A549 (cell line): Measurements from ENCODE around the gene DNAJA1. TPM values are rescaled to one million over a fixed set of nuclear protein-coding genes. Genes with fewer than 3 reads are reported as not detected.
"Not testable (repeated sequence)": the region's sequence is repeated elsewhere in the genome, so short reads cannot be mapped to it uniquely, and the experiment has no call there.

Experiments used
- ATAC-seq, 2 experiments: fragments of 200-7000 bp in 1 of 2; fragments of >200 bp in 1 of 2; cut with Nextera tagmentation in 1 of 2; cut with Tn5 transposase in 1 of 2; 3 replicates each; pipeline versions ENCODE4 v1.8.0 to v1.9.1; 2018 to 2020; ENCODE audit warnings: mild to moderate bottlenecking in 1 of 2, moderate library complexity in 1 of 2
- CTCF ChIA-PET: fragments of 300-600 bp; sonication (Branson Sonifier 250); formaldehyde crosslinking; extraction: SDS; loops from one replicate; lab custom pipeline; 2021; ENCODE audit warnings: antibody characterized with exemption, inconsistent platforms; lab: Yijun Ruan, JAX
- POLR2A ChIA-PET: fragments of 350-600 bp; formaldehyde crosslinking; extraction: SDS; loops from one replicate; lab custom pipeline; 2021; ENCODE audit warnings: antibody characterized with exemption, inconsistent platforms; lab: Yijun Ruan, JAX
- DNase-seq, 2 experiments: peaks; one replicate each; pipeline versions ENCODE4 v3.0.0 to v3.0.0-alpha.2; 2011 to 2016; ENCODE audit warnings: low read depth in 1 of 2, low spot score in 1 of 2
- FAIRE-seq: peaks from 2 replicates; lab custom pipeline; 2011; peaks lifted over from hg19 to GRCh38; lab: Jason Lieb, UNC
- H3K27ac ChIP-seq, 2 experiments: fragments of >200 bp; sonication (Bioruptor Twin); formaldehyde crosslinking; 3 replicates each; pipeline ENCODE4 v1.5.1; 2016 to 2017
- H3K4me1 ChIP-seq: fragments of >200 bp; sonication (Bioruptor Twin); formaldehyde crosslinking; 3 replicates; pipeline ENCODE4 v1.6.1; 2016
- H3K4me2 ChIP-seq: fragments of >200 bp; sonication (Bioruptor Twin); formaldehyde crosslinking; 3 replicates; pipeline ENCODE4 v1.6.1; 2016
- H3K4me3 ChIP-seq: fragments of >200 bp; sonication (Bioruptor Twin); formaldehyde crosslinking; 3 replicates; pipeline ENCODE4 v1.5.1; 2016
- H3K9me3 ChIP-seq: fragments of >200 bp; sonication (Bioruptor Twin); formaldehyde crosslinking; 3 replicates; pipeline ENCODE4 v1.6.1; 2016
- HOXB13 ChIP-seq: fragments of 250-450 bp; sonication (Bioruptor Pico); IDR thresholded peaks from 2 replicates; pipeline ENCODE4 v1.5.0; 2020; ENCODE audit warnings: low read depth, mild to moderate bottlenecking, moderate library complexity
- HOXB5 ChIP-seq: fragments of 250-450 bp; sonication (Bioruptor Pico); IDR thresholded peaks from 2 replicates; pipeline ENCODE4 v1.5.0; 2020; ENCODE audit warnings: mild to moderate bottlenecking, moderate library complexity
- MAFK ChIP-seq: fragments of 450-650 bp; IDR thresholded peaks from 2 replicates; pipeline ENCODE4 v1.6.1; 2014; ENCODE audit not compliant: partially characterized antibody
- NFE2L2 ChIP-seq: fragments of 150-350 bp; conservative IDR thresholded peaks from 2 replicates; pipeline ENCODE4 v1.6.1; 2014; ENCODE audit warnings: low read length
- RCOR1 ChIP-seq: fragments of 150-350 bp; IDR thresholded peaks from 2 replicates; pipeline ENCODE4 v1.6.1; 2014; ENCODE audit warnings: antibody characterized with exemption, low read length, low read depth
- RFX5 ChIP-seq: fragments of 450-650 bp; IDR thresholded peaks from 2 replicates; pipeline ENCODE4 v1.7.1; 2014; ENCODE audit warnings: antibody characterized with exemption, mild to moderate bottlenecking, moderate library complexity
- WGBS: methylation state at CpG from one replicate; pipeline ENCODE4 v1.1.6; 2017; ENCODE audit errors: missing lambda C conversion rate; 5-methylcytosine and 5-hydroxymethylcytosine counted together
- polyA plus RNA-seq, 4 experiments: library from polyadenylated mRNA; depleted of rRNA in 3 of 4; stranded (reverse); fragments of >200 nt; fragmentation: RNase III in 1 of 4; extraction: RNeasy Plus Mini Kit Qiagen cat#74134 plus additional on column Dnase treatment in 1 of 4; gene quantifications; 2 replicates in 3 of 4; 3 replicates in 1 of 4; pipeline ENCODE4 v1.2.3, GENCODE V29; 2011 to 2017

DNAJA1 gene
- polyA plus RNA-seq, 2 of the 4 experiments (the other 2 are of a cell fraction), result 258 to 410 TPM

- ATAC-seq, result no peak
- DNase-seq, result no peak
- TF ChIP-seq HOXB13 (CRISPR knock-in tag) (no peak), MAFK (no peak), RFX5 (no peak), NFE2L2 (no peak), RCOR1 (no peak), HOXB5 (CRISPR knock-in tag) (no peak)
- Histone ChIP-seq H3K4me1 (peaks cover 20% of the 10 kb centered on the region; the same call in 2 of the 3 replicates), H3K4me2 (no peak overlapping the region), H3K4me3 (no peak overlapping the region), H3K9me3 (no peaks in the 10 kb centered on the region), H3K27ac (peak overlapping the region; percentile 15 to 80; a peak in 4 of 6 replicates)
- FAIRE-seq, result no peak
- 68% methylated on average over 8 of the region's 8 CpGs for WGBS
- CTCF ChIA-PET, result interaction anchor here (0.6 to 4.1 kb wide), 9 partner anchors 35 to 146 kb away, joined by 3 to 44 read pairs (median 3); partner anchors contain the start of gene B4GALT1
- POLR2A ChIA-PET, result no interaction called here
These were observed 57.7 kb downstream of the DNAJA1 start for GRCh38 chr9:33082538-33083326.

- H3K9me3 ChIP-seq, H3K4me2 ChIP-seq, ATAC-seq, H3K27ac ChIP-seq, DNase-seq, FAIRE-seq, POLR2A ChIA-PET, H3K4me3 ChIP-seq: not testable (repeated sequence)
- 64% methylated on average over 9 of the region's 9 CpGs for WGBS
- H3K4me1 ChIP-seq, result peaks cover 18% of the 10 kb centered on the region; the same call in 2 of the 3 replicates
- CTCF ChIA-PET, result interaction anchor here (1.1 to 4.1 kb wide), 3 partner anchors 138 to 141 kb away, joined by 3 to 44 read pairs (median 4); no protein-coding TSS in a partner anchor
These were observed 60.6 kb downstream of the DNAJA1 start for GRCh38 chr9:33085672-33086071.

Other genes starting within 250 kb of the DNAJA1 start
- gene TMEM215, start 241.7 kb upstream of the DNAJA1 start, polyA plus RNA-seq (2011; rRNA removed), result 0.03 TPM in 1 of 2 replicates, not detected in the other
- 0.03 TPM in 2 of 3 replicates, not detected in the other for gene TMEM215, start 241.7 kb upstream of the DNAJA1 start, polyA plus RNA-seq (2017; fragmentation: RNase III; extraction: RNeasy Plus Mini Kit Qiagen cat#74134 plus additional on column Dnase treatment)
- 51.1 and 69.6 TPM in 2 replicates for gene APTX, start 23.6 kb upstream of the DNAJA1 start, polyA plus RNA-seq (2011; rRNA removed)
- gene APTX, start 23.6 kb upstream of the DNAJA1 start, polyA plus RNA-seq (2017; fragmentation: RNase III; extraction: RNeasy Plus Mini Kit Qiagen cat#74134 plus additional on column Dnase treatment), result 47.0 to 54.1 TPM (median 47.7 TPM) in 3 replicates
- gene SMU1, start 51.4 kb downstream of the DNAJA1 start, polyA plus RNA-seq (2011; rRNA removed), result 25.3 and 26.0 TPM in 2 replicates
- 25.0 to 26.5 TPM (median 25.6 TPM) in 3 replicates for gene SMU1, start 51.4 kb downstream of the DNAJA1 start, polyA plus RNA-seq (2017; fragmentation: RNase III; extraction: RNeasy Plus Mini Kit Qiagen cat#74134 plus additional on column Dnase treatment)
- 180 and 191 TPM in 2 replicates for gene B4GALT1, start 142.1 kb downstream of the DNAJA1 start, polyA plus RNA-seq (2011; rRNA removed)
- gene B4GALT1, start 142.1 kb downstream of the DNAJA1 start, polyA plus RNA-seq (2017; fragmentation: RNase III; extraction: RNeasy Plus Mini Kit Qiagen cat#74134 plus additional on column Dnase treatment), result 140 to 182 TPM (median 167 TPM) in 3 replicates
- 0.37 TPM in 1 of 2 replicates, not detected in the other for gene SPINK4, start 214.9 kb downstream of the DNAJA1 start, polyA plus RNA-seq (2011; rRNA removed)
- gene SPINK4, start 214.9 kb downstream of the DNAJA1 start, polyA plus RNA-seq (2017; fragmentation: RNase III; extraction: RNeasy Plus Mini Kit Qiagen cat#74134 plus additional on column Dnase treatment), result not detected in 3 replicates
- gene BAG1, start 239.4 kb downstream of the DNAJA1 start, polyA plus RNA-seq (2011; rRNA removed), result 51.9 and 86.9 TPM in 2 replicates
- 62.4 to 73.0 TPM (median 64.3 TPM) in 3 replicates for gene BAG1, start 239.4 kb downstream of the DNAJA1 start, polyA plus RNA-seq (2017; fragmentation: RNase III; extraction: RNeasy Plus Mini Kit Qiagen cat#74134 plus additional on column Dnase treatment)
- 108 and 187 TPM in 2 replicates for gene CHMP5, start 239.8 kb downstream of the DNAJA1 start, polyA plus RNA-seq (2011; rRNA removed)
- gene CHMP5, start 239.8 kb downstream of the DNAJA1 start, polyA plus RNA-seq (2017; fragmentation: RNase III; extraction: RNeasy Plus Mini Kit Qiagen cat#74134 plus additional on column Dnase treatment), result 99.8 to 119 TPM (median 108 TPM) in 3 replicates